ENCODE results near the gene SDR9C7.

GRCh38 chr12:56873382-56873781 lies 60.8 kb downstream of the SDR9C7 start:
- TF ChIP-seq, protein P1, sequence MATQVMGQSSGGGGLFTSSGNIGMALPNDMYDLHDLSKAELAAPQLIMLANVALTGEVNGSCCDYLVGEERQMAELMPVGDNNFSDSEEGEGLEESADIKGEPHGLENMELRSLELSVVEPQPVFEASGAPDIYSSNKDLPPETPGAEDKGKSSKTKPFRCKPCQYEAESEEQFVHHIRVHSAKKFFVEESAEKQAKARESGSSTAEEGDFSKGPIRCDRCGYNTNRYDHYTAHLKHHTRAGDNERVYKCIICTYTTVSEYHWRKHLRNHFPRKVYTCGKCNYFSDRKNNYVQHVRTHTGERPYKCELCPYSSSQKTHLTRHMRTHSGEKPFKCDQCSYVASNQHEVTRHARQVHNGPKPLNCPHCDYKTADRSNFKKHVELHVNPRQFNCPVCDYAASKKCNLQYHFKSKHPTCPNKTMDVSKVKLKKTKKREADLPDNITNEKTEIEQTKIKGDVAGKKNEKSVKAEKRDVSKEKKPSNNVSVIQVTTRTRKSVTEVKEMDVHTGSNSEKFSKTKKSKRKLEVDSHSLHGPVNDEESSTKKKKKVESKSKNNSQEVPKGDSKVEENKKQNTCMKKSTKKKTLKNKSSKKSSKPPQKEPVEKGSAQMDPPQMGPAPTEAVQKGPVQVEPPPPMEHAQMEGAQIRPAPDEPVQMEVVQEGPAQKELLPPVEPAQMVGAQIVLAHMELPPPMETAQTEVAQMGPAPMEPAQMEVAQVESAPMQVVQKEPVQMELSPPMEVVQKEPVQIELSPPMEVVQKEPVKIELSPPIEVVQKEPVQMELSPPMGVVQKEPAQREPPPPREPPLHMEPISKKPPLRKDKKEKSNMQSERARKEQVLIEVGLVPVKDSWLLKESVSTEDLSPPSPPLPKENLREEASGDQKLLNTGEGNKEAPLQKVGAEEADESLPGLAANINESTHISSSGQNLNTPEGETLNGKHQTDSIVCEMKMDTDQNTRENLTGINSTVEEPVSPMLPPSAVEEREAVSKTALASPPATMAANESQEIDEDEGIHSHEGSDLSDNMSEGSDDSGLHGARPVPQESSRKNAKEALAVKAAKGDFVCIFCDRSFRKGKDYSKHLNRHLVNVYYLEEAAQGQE (IDR thresholded peaks at IDR 0.05), result no peak
- TF ChIP-seq CTCF (IDR thresholded peaks at IDR 0.05), result no peak
- TF ChIP-seq JUNB (IDR thresholded peaks at IDR 0.05), result no peak
- no peak for TF ChIP-seq HEYL (CRISPR knock-in tag; IDR thresholded peaks at IDR 0.05)
- no peak for TF ChIP-seq EP300 (IDR thresholded peaks at IDR 0.05)
- no peak for TF ChIP-seq NFE2L2 (conservative IDR thresholded peaks at IDR 0.05; ENCODE audit: low read length)
- no peak for TF ChIP-seq POLR2A (IDR thresholded peaks at IDR 0.05; ENCODE audit: low read length)
- TF ChIP-seq HDAC2 (IDR thresholded peaks at IDR 0.05), result no peak
- no peak for TF ChIP-seq SREBF2 (IDR thresholded peaks at IDR 0.05)
- no peak for TF ChIP-seq CEBPB (IDR thresholded peaks at IDR 0.05)
- no peak for TF ChIP-seq CHD2 (IDR thresholded peaks at IDR 0.05; ENCODE audit: low read length, partially characterized antibody)
- TF ChIP-seq, protein P2, sequence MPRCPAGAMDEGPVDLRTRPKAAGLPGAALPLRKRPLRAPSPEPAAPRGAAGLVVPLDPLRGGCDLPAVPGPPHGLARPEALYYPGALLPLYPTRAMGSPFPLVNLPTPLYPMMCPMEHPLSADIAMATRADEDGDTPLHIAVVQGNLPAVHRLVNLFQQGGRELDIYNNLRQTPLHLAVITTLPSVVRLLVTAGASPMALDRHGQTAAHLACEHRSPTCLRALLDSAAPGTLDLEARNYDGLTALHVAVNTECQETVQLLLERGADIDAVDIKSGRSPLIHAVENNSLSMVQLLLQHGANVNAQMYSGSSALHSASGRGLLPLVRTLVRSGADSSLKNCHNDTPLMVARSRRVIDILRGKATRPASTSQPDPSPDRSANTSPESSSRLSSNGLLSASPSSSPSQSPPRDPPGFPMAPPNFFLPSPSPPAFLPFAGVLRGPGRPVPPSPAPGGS (IDR thresholded peaks at IDR 0.05), result no peak

All from A549 (cell line).